HepG2 (cell line): ENCODE results near the gene TNNT3. TPM values are rescaled to one million over a fixed set of nuclear protein-coding genes. Genes with fewer than 3 reads are reported as not detected.

Experiments
- ATAC-seq: fragments of 200-7000 bp; cut with Tn5 transposase; 3 replicates; pipeline ENCODE4 v1.9.1; 2020; ENCODE audit warnings: mild to moderate bottlenecking, moderate library complexity
- BruUV-seq: library from RNA; stranded (reverse); fragments of 400-500 nt; replicated peaks from 2 replicates; lab custom pipeline; 2021; lab: Mats Ljungman, UMichigan
- CTCF ChIA-PET: fragments of 300-600 bp; formaldehyde crosslinking; extraction: SDS; loops from one replicate; lab custom pipeline; 2021; ENCODE audit warnings: low total read pairs, inconsistent platforms, low intra/inter-chr PET ratio; lab: Yijun Ruan, JAX
- POLR2A ChIA-PET: fragments of 350-600 bp; sonication (Branson Sonifier 250); formaldehyde crosslinking; loops from one replicate; lab custom pipeline; 2020; ENCODE audit warnings: antibody characterized with exemption, inconsistent platforms; lab: Yijun Ruan, JAX
- DNase-seq: peaks from one replicate; pipeline ENCODE4 v3.0.0-alpha.2; 2015; ENCODE audit warnings: low spot score
- FAIRE-seq: peaks from 3 replicates; lab custom pipeline; 2011; peaks lifted over from hg19 to GRCh38; lab: Jason Lieb, UNC
- H2AFZ ChIP-seq: one replicate; pipeline ENCODE4 v1.6.1; 2011; ENCODE audit warnings: low read length, inconsistent platforms
- H3K27ac ChIP-seq: fragments of 300-600 bp; 3 replicates; pipeline ENCODE4 v1.8.0; 2011; ENCODE audit warnings: mixed run types, mild to moderate bottlenecking, mixed read lengths, low read length, inconsistent platforms; ENCODE audit not compliant: insufficient read depth; ENCODE audit errors: extremely low read length
- H3K27me3 ChIP-seq, 2 experiments: fragments of 200-600 bp in 1 of 2; 2 replicates in 1 of 2; 3 replicates in 1 of 2; pipeline versions ENCODE4 v1.6.0 to v1.8.0; 2011; ENCODE audit warnings: low read length in 2 of 2, mild to moderate bottlenecking in 2 of 2, moderate library complexity in 2 of 2, inconsistent platforms in 1 of 2; ENCODE audit not compliant: insufficient read depth in 2 of 2, control insufficient read depth in 1 of 2
- H3K36me3 ChIP-seq, 2 experiments: fragments of 200-600 bp in 1 of 2; replicated peaks in 1 of 2; 2 replicates in 1 of 2; 3 replicates in 1 of 2; pipeline versions ENCODE4 v1.5.1 to v1.8.0; 2011; ENCODE audit warnings: low read length in 2 of 2, inconsistent platforms in 1 of 2; ENCODE audit not compliant: insufficient read depth in 2 of 2, control insufficient read depth in 1 of 2
- H3K4me1 ChIP-seq: 2 replicates; pipeline ENCODE4 v1.5.1; 2012; ENCODE audit warnings: low read length, inconsistent platforms; ENCODE audit not compliant: insufficient read depth
- H3K4me2 ChIP-seq: 2 replicates; pipeline ENCODE4 v1.6.0; 2011; ENCODE audit warnings: low read depth, low read length, inconsistent platforms
- H3K4me3 ChIP-seq, 3 experiments: fragments of 200-600 bp in 1 of 3; sonication (generic), shearing (Covaris generic) in 1 of 3; replicated peaks in 1 of 3; 2 replicates each; pipeline ENCODE4 v1.5.1; 2011 to 2016; ENCODE audit warnings: low read length in 3 of 3, inconsistent platforms in 2 of 3, low read depth in 2 of 3, mild to moderate bottlenecking in 2 of 3, control low read depth in 1 of 3, mixed read lengths in 1 of 3; ENCODE audit not compliant: insufficient read depth in 1 of 3
- H3K79me2 ChIP-seq: one replicate; pipeline ENCODE4 v1.6.1; 2011; ENCODE audit warnings: low read length, inconsistent platforms; ENCODE audit not compliant: insufficient read depth
- H3K9ac ChIP-seq: 2 replicates; pipeline ENCODE4 v1.6.0; 2011; ENCODE audit warnings: mild to moderate bottlenecking, low read depth, low read length, inconsistent platforms; ENCODE audit not compliant: insufficient read depth
- H3K9me3 ChIP-seq: 2 replicates; pipeline ENCODE4 v1.5.1; 2012; ENCODE audit warnings: mild to moderate bottlenecking, low read length
- H4K20me1 ChIP-seq: 2 replicates; pipeline ENCODE4 v1.6.0; 2011; ENCODE audit warnings: inconsistent platforms, mild to moderate bottlenecking, low read length, moderate library complexity; ENCODE audit not compliant: insufficient read depth
- ARNTL ChIP-seq: sonication (generic); formaldehyde crosslinking; IDR thresholded peaks from 2 replicates; pipeline ENCODE4 v1.4.0; 2020; ENCODE audit warnings: mild to moderate bottlenecking, missing genetic modification reagents
- WGBS: methylation state at CpG from one replicate; pipeline ENCODE4 v1.1.6; 2017; ENCODE audit warnings: low lambda C conversion rate; 5-methylcytosine and 5-hydroxymethylcytosine counted together
- in situ Hi-C: cut with HindIII; loops from 2 replicates; pipeline ENCODE4 v1.10.0; 2017; ENCODE audit warnings: low pct_unique_long_range_greater_than_20kb; ENCODE audit not compliant: extremely low pct_ligation_motif_present
- intact Hi-C: fragments of 100-400 bp; cut with micrococcal nuclease; formaldehyde crosslinking; loops from one replicate; pipeline ENCODE4 v1.10.0; 2022; ENCODE audit not compliant: unreplicated experiment
- polyA plus RNA-seq, 8 experiments: library from polyadenylated mRNA; depleted of rRNA in 3 of 8; stranded (reverse) in 7 of 8; unstranded in 1 of 8; fragments of >200 nt; fragmentation: Illumina TruSeq in 4 of 8; extraction: Trizol in 4 of 8; gene quantifications; 2 replicates each; pipeline versions ENCODE4 v1.2.1 to v1.2.3, GENCODE V29; 2011 to 2016; ENCODE audit warnings: low read depth in 4 of 8, missing spikeins in 1 of 8, mixed read lengths in 1 of 8; ENCODE audit not compliant: insufficient read depth in 1 of 8
- total RNA-seq, 5 experiments: library from RNA; depleted of rRNA; stranded (reverse); fragments of >200 nt; fragmentation: Illumina TruSeq; extraction: Trizol; gene quantifications; 2 replicates each; pipeline ENCODE4 v1.2.3, GENCODE V29; 2016; ENCODE audit warnings: low read depth in 1 of 5
- TF ChIP-seq, protein P1 (sequence below): sonication (generic); formaldehyde crosslinking; IDR thresholded peaks from 2 replicates; pipeline ENCODE4 v1.9.0; 2021; ENCODE audit warnings: mild to moderate bottlenecking, missing genetic modification reagents

The TNNT3 gene
- total and polyA plus RNA-seq, 2 of the 13 experiments (the other 11 are each of a cell fraction or from before 2014, with no cell fraction given): not detected

DNA sequence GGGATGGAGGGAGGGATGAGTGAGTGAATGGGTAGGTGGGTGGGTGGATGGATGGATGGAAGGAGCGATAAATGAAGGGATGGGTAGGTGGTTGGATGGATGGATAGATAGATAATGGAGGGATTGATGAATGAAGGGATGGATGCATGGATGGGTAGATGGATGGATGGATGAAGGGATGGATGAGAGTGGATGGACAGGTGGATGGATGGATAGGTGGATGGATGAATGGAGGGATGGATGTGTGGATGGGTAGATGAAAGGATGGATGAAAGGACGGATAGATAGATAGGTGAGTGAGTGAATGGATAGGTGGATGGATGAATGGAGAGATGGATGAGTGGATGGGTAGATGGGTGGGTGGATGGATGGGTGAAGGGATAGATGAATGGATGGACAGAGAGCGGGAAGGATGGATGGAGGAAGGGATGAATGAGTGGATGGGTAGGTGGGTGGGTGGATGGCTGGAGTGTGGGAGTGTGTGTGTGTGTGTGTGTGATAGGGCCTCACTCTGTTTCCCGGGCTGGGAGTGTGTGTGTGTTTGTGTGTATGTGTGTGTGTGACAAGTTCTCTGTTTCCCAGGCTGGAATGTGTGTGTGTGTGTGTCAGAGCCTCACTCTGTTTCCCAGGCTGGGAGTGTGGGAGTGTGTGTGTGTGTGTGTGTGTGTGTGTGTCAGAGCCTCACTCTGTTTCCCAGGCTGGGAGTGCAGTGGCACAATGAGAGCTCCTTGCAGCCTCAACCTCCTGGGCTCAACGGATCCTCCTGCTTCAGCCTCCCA is 25.7 kb upstream of the TNNT3 start:
- Histone ChIP-seq H3K4me2 (no peak overlapping the region), H3K27me3 (peaks cover 10 to 56% of the 10 kb centered on the region in 2 experiments; a peak in 4 of 5 replicates), H2AFZ (no peak overlapping the region), H4K20me1 (no peaks in the 10 kb centered on the region), H3K4me1 (peaks cover 2% of the 10 kb centered on the region), H3K9me3 (no peaks in the 10 kb centered on the region), H3K4me3 (no peak overlapping the region), H3K9ac (no peak overlapping the region), H3K36me3 (no peaks in the 10 kb centered on the region), H3K27ac (no peak overlapping the region), H3K79me2 (no peaks in the 10 kb centered on the region)
- FAIRE-seq (no peak), DNase-seq (no peak), ATAC-seq (no peak)
- ChIA-PET POLR2A (no interaction called here), CTCF (no interaction called here)
- intact Hi-C loops (no loop called here), in situ Hi-C loops (no loop called here)
- 4% methylated on average over 4 of the region's 5 CpGs for WGBS
- TF ChIP-seq, protein P1, sequence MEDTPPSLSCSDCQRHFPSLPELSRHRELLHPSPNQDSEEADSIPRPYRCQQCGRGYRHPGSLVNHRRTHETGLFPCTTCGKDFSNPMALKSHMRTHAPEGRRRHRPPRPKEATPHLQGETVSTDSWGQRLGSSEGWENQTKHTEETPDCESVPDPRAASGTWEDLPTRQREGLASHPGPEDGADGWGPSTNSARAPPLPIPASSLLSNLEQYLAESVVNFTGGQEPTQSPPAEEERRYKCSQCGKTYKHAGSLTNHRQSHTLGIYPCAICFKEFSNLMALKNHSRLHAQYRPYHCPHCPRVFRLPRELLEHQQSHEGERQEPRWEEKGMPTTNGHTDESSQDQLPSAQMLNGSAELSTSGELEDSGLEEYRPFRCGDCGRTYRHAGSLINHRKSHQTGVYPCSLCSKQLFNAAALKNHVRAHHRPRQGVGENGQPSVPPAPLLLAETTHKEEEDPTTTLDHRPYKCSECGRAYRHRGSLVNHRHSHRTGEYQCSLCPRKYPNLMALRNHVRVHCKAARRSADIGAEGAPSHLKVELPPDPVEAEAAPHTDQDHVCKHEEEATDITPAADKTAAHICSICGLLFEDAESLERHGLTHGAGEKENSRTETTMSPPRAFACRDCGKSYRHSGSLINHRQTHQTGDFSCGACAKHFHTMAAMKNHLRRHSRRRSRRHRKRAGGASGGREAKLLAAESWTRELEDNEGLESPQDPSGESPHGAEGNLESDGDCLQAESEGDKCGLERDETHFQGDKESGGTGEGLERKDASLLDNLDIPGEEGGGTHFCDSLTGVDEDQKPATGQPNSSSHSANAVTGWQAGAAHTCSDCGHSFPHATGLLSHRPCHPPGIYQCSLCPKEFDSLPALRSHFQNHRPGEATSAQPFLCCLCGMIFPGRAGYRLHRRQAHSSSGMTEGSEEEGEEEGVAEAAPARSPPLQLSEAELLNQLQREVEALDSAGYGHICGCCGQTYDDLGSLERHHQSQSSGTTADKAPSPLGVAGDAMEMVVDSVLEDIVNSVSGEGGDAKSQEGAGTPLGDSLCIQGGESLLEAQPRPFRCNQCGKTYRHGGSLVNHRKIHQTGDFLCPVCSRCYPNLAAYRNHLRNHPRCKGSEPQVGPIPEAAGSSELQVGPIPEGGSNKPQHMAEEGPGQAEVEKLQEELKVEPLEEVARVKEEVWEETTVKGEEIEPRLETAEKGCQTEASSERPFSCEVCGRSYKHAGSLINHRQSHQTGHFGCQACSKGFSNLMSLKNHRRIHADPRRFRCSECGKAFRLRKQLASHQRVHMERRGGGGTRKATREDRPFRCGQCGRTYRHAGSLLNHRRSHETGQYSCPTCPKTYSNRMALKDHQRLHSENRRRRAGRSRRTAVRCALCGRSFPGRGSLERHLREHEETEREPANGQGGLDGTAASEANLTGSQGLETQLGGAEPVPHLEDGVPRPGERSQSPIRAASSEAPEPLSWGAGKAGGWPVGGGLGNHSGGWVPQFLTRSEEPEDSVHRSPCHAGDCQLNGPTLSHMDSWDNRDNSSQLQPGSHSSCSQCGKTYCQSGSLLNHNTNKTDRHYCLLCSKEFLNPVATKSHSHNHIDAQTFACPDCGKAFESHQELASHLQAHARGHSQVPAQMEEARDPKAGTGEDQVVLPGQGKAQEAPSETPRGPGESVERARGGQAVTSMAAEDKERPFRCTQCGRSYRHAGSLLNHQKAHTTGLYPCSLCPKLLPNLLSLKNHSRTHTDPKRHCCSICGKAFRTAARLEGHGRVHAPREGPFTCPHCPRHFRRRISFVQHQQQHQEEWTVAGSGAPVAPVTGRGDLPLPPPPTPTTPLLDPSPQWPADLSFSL: peak; percentile 46; the same call in 1 of the 2 replicates
- no peak for TF ChIP-seq ARNTL (CRISPR knock-in tag)
- BruUV-seq: no TSS peak
